HepG2 (cell line): ENCODE data around the gene RYK.

Experiments used
- CHD2 ChIP-seq: IDR thresholded peaks from 2 replicates; pipeline ENCODE4 v1.6.1; 2011; ENCODE audit warnings: low read depth, low read length, improper control_type of control experiment
- CTCF ChIP-seq: sonication (generic); formaldehyde crosslinking; IDR thresholded peaks from 2 replicates; pipeline ENCODE4 v1.5.0; 2020; ENCODE audit warnings: mild to moderate bottlenecking, missing genetic modification reagents, moderate library complexity
- REPIN1 ChIP-seq: sonication (generic); formaldehyde crosslinking; IDR thresholded peaks from 2 replicates; pipeline ENCODE4 v1.8.0; 2022; ENCODE audit warnings: missing genetic modification reagents, low read depth, mild to moderate bottlenecking, borderline replicate concordance
- UBTF ChIP-seq: sonication (generic); formaldehyde crosslinking; IDR thresholded peaks from 2 replicates; pipeline ENCODE4 v1.4.0; 2020; ENCODE audit warnings: mild to moderate bottlenecking, missing genetic modification reagents

- TF ChIP-seq REPIN1 (no peak), UBTF (no peak), CHD2 (no peak), CTCF (CRISPR knock-in tag) (no peak)
Observed at GRCh38 chr3:134249296-134249841, 1.3 kb downstream of the RYK start.
